GM21619 (cell line): ENCODE data around the gene NTHL1.

Experiments
- ATAC-seq: cut with Tn5 transposase; IDR thresholded peaks from one replicate; pipeline ENCODE4 v1.9.1; 2021; ENCODE audit not compliant: unreplicated experiment

NTHL1 gene

DNA sequence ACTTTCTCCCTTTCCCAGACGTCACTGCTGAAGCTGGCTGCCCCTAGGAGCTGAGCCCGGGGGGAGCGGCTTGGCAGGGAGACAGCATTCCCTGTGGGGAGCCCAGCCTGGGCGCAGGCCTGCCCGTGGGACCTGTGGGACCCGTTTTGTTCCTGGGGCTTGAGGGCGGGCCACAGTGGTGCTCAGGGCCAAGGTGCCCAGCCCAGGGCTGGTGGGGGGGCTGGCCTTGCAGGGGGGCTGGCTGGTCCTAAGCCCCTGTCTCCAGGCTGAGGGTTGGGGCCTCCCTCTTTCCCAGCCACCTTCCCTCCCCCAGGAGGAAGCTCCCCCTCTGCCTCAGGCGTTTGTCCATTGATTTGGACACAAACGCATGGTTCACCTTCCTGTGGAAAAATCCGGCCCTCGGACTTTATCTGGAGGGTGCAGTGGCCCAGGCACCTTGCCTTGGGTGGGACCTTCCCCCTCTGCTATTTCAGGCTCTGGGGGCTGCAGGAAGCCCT lies 16.5 kb downstream of the NTHL1 start:
- ATAC-seq = no peak

GRCh38 chr16:2030036-2030435 lies 17.6 kb downstream of the NTHL1 start:
- no peak for ATAC-seq

GRCh38 chr16:2029350-2029749 lies 18.3 kb downstream of the NTHL1 start:
- no peak for ATAC-seq

DNA sequence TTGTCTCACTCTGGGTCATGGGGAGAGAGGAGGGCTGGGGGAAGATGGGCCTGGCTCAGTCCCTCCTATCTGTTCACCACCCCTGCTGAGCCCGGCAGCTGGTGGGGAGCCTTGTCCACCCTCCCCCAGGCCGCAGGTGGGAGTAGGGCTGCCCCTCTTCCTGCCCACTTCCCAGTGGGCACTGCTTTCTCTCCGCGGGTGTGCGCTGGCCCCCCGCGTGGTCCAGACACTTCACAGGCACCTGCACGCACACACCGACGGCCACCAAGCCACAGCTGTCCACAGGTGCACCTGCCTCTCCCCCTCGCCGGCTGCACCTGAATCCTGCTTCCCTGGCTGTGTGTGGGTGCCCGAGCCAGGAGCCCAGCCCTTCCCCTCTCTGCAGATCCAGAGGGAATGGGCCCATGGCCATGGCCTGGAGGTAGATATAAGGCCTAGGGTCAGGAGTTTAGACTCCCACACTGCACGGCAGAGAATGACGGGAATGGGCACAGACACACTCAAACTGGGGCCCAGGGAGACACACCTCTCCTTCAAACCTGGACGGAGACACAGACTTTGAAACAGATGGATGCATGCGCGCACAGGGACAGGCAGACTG lies 18.9 kb downstream of the NTHL1 start:
- ATAC-seq = no peak

- no peak for ATAC-seq
Measured at GRCh38 chr16:2028146-2028545, 19.5 kb downstream of the NTHL1 start.

DNA sequence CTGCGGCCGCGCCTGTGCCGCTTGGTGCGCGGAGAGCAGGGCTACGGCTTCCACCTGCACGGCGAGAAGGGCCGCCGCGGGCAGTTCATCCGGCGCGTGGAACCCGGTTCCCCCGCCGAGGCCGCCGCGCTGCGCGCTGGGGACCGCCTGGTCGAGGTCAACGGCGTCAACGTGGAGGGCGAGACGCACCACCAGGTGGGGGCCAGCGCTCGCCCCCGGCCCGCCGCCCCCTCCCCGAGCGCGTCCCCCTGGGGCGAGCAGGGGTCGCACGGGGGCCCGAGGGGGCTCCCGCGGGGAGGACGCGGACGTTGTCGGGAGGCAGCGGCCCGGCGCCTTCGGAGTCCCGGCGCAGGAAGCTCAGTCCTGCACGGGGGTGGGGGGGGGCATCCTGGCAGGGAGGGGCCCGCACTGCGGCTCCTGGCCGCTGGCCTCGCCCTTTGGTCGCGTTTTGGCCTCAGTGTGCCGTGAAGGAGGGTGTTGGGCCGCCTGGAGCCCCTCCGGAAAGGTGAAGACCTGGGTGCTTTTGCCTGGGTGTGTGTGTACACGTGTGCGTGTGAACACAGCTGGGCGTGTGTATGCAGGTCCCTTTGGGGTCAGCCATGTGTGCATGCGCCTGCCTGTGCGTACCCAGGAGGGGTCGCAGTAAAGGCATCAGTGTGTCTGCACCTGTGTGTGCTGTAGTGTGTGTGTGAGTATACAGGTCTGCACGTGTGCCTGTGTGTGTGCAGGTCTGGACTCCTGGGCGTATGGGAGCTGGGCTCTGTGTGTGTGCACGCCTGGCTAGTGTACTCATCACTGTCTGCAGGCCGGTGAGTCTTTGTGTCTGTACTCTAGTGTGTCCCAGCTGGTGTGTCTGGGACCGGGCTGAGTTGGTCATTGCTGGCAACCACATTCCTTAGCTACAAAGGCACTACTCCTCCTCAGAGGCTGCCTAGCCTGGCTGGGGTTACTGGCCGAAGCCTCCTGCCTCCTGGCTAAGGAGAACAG lies 20.3 kb downstream of the NTHL1 start:
- ATAC-seq = no peak

GRCh38 chr16:2026461-2027023 lies 21.1 kb downstream of the NTHL1 start, which contains the start of gene NHERF2:
Gene NHERF2, plus strand, starts transcription at chr16:2026902. Its CDS starts 104 bp downstream, at chr16:2027006.
- ATAC-seq = no peak

DNA sequence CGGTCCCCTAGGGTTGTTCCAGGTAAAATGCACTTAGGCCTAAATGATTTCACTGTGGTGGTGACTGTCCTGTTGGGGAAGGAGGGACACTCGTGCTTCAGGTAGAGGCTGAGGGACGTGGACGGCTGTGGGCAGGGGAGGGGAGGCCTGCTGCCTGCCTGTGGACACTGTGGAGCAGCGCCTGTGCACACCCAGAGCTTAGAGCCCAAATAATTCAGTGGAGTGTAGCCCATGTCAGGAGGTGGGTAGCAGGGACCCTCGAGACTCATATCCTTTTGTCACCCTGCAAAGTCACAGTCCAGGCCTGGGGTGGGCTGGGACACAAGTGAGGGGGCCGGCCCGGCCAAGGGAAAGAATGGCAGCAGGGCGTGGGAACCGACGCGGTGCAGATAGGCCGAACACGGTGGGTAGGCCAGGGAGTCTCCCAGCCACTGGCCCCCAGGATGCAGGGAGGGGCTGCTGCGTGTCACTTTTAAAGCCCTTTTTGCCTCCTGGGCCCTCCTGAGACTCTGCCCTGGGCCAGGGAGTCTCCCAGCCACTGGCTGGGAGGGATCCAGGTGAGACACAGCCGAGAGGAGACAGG lies 21.7 kb downstream of the NTHL1 start:
- no peak for ATAC-seq

DNA sequence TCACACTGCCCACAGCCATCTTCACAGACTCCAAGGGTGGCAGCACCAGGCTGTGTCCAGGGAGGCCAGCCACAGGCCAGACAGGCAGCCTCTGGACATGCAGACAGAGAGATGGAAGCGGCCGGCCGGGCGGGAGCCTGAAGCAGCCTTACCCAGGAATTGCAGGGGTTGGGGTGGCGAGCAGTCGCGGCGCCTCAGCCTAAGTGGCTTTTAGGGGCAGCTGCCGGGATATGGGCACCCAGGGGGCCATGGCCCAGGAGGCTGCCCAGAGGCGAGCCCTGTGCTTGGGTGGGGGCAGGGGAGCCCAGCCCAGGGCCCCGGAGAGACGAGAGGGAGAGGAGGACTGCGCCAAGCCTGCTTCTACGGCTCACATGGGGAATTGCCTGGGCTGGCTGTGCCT lies 22.4 kb downstream of the NTHL1 start:
- ATAC-seq = no peak

- ATAC-seq = no peak
Measured at GRCh38 chr16:2024032-2024420, 23.6 kb downstream of the NTHL1 start.

- peak; percentile 75 for ATAC-seq
Measured at GRCh38 chr16:2023092-2024031, 24.3 kb downstream of the NTHL1 start.

GRCh38 chr16:2022723-2023091 lies 24.9 kb downstream of the NTHL1 start:
- no peak for ATAC-seq

GRCh38 chr16:2019921-2020831 lies 27.5 kb downstream of the NTHL1 start:
- no peak for ATAC-seq

GRCh38 chr16:2019518-2019920 lies 28.1 kb downstream of the NTHL1 start, which contains the start of gene NPW:
Gene NPW, plus strand, starts transcription at chr16:2019785.
- no peak for ATAC-seq

DNA sequence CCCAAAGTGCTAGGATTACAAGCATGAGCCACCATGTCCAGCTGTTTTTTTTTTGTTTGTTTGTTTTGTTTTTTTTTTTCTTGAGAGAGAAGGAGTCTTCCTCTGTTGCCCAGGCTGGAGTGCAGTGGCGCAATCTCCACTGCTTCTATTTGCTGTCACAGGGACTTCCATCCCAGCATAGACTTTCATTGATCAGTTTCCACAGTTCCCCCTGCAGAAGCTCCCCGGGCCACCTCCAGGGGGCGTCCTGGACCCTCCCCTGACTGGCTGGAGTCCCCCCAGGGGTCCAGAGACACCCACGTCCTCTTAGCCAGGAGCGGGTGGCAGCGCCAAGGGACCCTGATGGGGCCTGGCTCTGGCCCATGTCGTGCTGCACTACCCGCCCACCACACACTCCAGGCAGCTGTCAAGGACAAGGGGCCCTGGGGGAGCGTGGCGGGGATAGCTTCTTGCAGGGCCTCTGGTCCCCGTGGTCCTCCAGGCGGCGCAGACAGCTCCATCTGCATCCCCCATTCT lies 31.2 kb downstream of the NTHL1 start:
- no peak for ATAC-seq

- no peak for ATAC-seq
Measured at GRCh38 chr16:2015947-2016208, 31.8 kb downstream of the NTHL1 start.

GRCh38 chr16:2015117-2015946 lies 32.3 kb downstream of the NTHL1 start:
- no peak for ATAC-seq

DNA sequence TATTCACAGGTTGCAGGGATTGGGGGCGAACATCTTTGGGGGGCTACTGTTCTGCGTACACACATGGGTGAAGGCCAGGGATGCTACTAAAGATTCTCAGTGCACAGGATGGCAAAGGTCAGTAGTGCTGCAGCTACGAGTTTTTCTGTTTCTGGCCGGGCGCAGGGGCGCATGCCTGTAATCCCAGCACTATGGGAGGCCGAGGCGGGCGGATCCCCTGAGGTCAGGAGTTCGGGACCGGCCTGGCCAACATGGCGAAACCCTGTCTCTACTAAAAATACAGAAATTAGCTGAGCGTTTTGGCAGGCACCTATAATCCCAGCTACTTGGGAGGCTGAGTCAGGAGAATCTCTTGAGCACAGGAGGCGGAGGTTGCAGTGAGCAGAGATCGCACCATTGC lies 34.1 kb downstream of the NTHL1 start:
- ATAC-seq = no peak
